GM10248 (cell line): ENCODE results near the gene MAP4K4.

ENCODE experiments used
- CTCF ChIA-PET: fragments of 300-600 bp; sonication (Branson Sonifier 250); formaldehyde crosslinking; extraction: SDS; loops from one replicate; lab custom pipeline; 2021; ENCODE audit warnings: antibody characterized with exemption; lab: Yijun Ruan, JAX
- POLR2A ChIA-PET: fragments of 350-650 bp; sonication (Branson Sonifier 250); formaldehyde crosslinking; extraction: SDS; loops from one replicate; lab custom pipeline; 2020; ENCODE audit warnings: antibody characterized with exemption; lab: Yijun Ruan, JAX
- DNase-seq: peaks from one replicate; pipeline ENCODE4 v3.0.0; 2012; ENCODE audit errors: extremely low spot score
- TF ChIP-seq, protein P1 (sequence below): IDR thresholded peaks from 2 replicates; pipeline ENCODE4 v1.5.1; 2012; ENCODE audit warnings: mild to moderate bottlenecking, low read depth; ENCODE audit errors: extremely low read depth, missing control alignments, control extremely low read depth

The MAP4K4 gene

DNA sequence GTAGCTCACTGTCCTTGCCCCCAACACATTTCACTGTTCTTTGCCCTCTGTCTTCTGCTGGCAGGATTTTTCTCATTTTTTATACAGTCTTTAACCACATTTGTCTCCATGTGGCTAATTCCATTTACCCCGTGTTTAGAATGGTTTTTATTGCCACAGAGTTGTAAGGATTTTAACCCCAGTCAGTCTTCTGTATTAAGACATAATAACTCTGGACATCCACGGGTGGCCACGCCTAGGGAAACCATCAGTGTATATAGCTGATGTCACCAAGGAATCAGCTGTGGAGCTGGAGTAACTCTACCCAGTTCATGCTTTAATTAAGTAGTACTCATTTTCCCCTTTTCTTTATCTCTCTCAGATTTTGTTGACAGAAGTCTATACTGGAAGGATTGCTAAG, 139.8 kb downstream of the MAP4K4 start:
- DNase-seq, result no peak
- ChIA-PET POLR2A (no interaction called here), CTCF (interaction anchor here (1.3 to 5.1 kb wide), 4 partner anchors 9 to 14 kb away, joined by 3 to 29 read pairs (median 6); no protein-coding TSS in a partner anchor)
- TF ChIP-seq, protein P1, sequence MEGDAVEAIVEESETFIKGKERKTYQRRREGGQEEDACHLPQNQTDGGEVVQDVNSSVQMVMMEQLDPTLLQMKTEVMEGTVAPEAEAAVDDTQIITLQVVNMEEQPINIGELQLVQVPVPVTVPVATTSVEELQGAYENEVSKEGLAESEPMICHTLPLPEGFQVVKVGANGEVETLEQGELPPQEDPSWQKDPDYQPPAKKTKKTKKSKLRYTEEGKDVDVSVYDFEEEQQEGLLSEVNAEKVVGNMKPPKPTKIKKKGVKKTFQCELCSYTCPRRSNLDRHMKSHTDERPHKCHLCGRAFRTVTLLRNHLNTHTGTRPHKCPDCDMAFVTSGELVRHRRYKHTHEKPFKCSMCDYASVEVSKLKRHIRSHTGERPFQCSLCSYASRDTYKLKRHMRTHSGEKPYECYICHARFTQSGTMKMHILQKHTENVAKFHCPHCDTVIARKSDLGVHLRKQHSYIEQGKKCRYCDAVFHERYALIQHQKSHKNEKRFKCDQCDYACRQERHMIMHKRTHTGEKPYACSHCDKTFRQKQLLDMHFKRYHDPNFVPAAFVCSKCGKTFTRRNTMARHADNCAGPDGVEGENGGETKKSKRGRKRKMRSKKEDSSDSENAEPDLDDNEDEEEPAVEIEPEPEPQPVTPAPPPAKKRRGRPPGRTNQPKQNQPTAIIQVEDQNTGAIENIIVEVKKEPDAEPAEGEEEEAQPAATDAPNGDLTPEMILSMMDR, result no peak

DNA sequence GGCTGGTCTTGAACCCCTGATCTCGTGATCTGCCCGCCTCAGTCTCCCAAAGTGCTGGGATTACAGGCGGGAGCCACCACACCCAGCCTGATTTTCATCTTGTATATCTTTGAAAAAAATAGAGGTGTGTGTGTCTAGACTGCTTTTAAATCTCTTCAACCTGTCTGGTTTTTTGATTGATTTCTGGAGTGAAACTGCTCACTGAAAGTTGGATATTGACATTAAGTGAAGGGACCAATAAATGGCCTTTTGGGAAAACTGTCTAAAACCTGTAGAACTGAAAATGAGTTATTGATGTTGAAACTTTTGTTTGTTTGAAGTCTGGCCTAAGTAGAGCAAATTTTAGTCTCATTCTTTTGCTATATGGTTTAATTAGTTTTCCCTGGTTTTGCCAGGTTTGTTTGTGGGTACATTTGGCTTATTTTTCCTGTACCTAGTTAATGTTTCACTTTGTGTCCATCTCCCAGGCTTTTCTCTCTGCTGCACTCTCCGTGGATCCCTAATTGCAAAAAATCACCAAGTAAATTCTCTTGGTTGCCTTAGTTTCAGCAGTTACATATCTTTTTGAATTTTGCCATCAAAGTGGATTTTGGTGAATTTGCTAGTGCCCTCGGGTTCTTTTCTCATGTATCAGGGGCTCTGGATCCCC, 144.3 kb downstream of the MAP4K4 start:
- TF ChIP-seq, protein P1, result no peak
- no peak for DNase-seq
- POLR2A ChIA-PET, result no interaction called here
- CTCF ChIA-PET, result interaction anchor here (1.3 to 1.4 kb wide), 2 partner anchors 12 to 398 kb away, joined by 3 to 4 read pairs; no protein-coding TSS in a partner anchor

DNA sequence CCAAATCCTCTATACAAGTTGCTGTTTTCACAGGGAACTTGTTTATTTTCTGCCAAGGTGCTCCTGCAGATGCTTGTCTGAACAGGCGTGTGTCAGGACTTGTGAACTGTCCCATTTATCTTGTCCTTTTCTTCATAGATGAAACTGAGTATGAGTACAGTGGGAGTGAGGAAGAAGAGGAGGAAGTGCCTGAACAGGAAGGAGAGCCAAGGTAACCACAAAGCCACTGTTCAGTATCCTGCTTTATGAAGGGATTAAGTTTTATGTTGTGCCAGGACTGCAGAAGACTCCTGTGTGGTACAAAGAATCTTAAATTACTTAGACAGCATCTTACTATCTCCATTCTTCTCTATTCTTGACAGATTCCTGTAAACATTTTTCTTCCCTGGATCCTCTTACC, 145.0 kb downstream of the MAP4K4 start:
- TF ChIP-seq, protein P1, result no peak
- POLR2A ChIA-PET, result no interaction called here
- no peak for DNase-seq
- CTCF ChIA-PET, result no interaction called here

DNA sequence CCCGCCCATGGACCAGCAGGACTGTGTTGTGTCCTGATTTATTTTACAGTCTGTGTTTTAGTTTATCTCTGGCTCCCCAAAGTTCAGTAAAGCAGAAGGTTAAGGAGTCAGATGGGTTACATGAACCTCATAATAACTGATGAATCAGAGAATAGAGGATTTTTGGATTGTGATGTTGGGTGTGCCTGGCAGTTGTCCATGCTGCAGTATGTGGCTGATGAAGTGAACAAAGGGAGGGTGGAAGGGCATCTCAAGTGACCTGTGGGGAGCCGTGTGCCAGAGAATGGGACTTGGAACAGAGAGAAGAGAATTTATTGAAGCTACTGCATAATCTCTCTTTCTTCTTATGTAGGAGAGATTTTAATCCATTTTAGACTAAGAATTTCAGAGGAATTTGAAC, 145.5 kb downstream of the MAP4K4 start:
- ChIA-PET CTCF (interaction anchor here (0.7 kb wide), 1 partner anchor 11 kb away, joined by 3 read pairs; no protein-coding TSS in a partner anchor), POLR2A (no interaction called here)
- TF ChIP-seq, protein P1, result no peak
- no peak for DNase-seq

DNA sequence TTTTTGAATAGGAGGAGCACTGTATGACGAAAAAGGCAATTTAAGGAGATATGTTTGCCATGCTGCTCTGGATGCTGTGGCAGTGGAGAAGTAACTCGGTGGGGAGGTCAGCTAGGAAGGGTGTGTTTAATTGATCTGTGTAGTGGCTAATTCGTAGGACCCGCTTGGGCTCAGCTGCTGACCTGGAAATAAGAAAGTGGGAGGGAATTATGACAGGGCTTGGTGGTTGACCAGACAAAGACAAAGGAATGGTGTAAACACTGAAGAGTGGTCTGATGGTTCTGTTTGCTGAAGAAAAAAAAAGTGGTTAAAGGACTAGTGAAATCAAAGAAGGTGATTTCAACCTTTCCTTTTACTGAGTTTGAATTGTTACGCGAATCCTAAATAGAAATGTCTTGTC, 146.0 kb downstream of the MAP4K4 start:
- ChIA-PET POLR2A (no interaction called here), CTCF (interaction anchor here (0.7 kb wide), 1 partner anchor 12 kb away, joined by 3 read pairs; no protein-coding TSS in a partner anchor)
- TF ChIP-seq, protein P1, result no peak
- no peak for DNase-seq

DNA sequence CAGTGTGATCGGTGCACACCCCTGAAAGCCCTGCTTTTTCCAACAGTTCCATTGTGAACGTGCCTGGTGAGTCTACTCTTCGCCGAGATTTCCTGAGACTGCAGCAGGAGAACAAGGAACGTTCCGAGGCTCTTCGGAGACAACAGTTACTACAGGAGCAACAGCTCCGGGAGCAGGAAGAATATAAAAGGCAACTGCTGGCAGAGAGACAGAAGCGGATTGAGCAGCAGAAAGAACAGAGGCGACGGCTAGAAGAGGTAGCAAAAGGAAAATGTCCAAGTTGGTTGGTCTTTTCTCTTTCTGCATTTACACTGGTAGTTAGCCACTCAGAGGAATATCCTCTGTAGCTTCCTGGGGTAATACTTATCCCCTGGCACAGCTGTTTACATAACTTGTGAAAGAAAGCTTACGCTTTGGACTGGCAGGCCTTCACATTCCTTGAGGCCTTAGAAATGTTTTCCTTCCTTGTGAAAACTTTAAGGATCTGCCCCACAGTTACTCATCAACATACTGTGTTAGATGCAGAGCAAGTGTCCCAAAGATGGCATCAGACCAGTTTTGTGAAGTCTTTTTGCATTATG, 146.6 kb downstream of the MAP4K4 start:
- TF ChIP-seq, protein P1, result no peak
- ChIA-PET POLR2A (no interaction called here), CTCF (no interaction called here)
- DNase-seq, result no peak
